ENCODE measurements around the gene ZNF496. TPM values are rescaled to one million over a fixed set of nuclear protein-coding genes. Genes with fewer than 3 reads are reported as not detected.

The ZNF496 gene
- total and polyA plus RNA-seq, 2 of the 13 experiments (the other 11 are each of a cell fraction or from before 2014, with no cell fraction given), result 14.8 to 18.6 TPM

- TF ChIP-seq ARID4A (CRISPR knock-in tag; IDR thresholded peaks at IDR 0.05; ENCODE audit: borderline replicate concordance) (no peak; the same call in 1 of the 2 replicates), ZKSCAN1 (IDR thresholded peaks at IDR 0.05; ENCODE audit: low read length) (no peak), ZNF253 (CRISPR knock-in tag; IDR thresholded peaks at IDR 0.05; ENCODE audit: borderline replicate concordance) (peak; percentile 47; the same call in 1 of the 2 replicates), ZNF205 (CRISPR knock-in tag; IDR thresholded peaks at IDR 0.05) (peak; percentile 45; the same call in 1 of the 2 replicates), ZNF432 (CRISPR knock-in tag; IDR thresholded peaks at IDR 0.05; ENCODE audit: borderline replicate concordance) (no peak), SMARCE1 (IDR thresholded peaks at IDR 0.05; ENCODE audit: borderline replicate concordance) (no peak), MTA1 (CRISPR knock-in tag; IDR thresholded peaks at IDR 0.05; ENCODE audit: borderline replicate concordance) (no peak; the same call in 1 of the 2 replicates), SMAD3 (CRISPR knock-in tag; IDR thresholded peaks at IDR 0.05) (no peak), ZNF263 (CRISPR knock-in tag; IDR thresholded peaks at IDR 0.05) (0 out of 2 replicates have a peak, but pooled peaks have one; percentile 33), RNF2 (conservative IDR thresholded peaks at IDR 0.05; ENCODE audit: low read depth) (no peak), FOXA3 (CRISPR knock-in tag; IDR thresholded peaks at IDR 0.05) (no peak), TBX2 (CRISPR knock-in tag; IDR thresholded peaks at IDR 0.05; ENCODE audit: borderline replicate concordance) (no peak; the same call in 1 of the 2 replicates), NR0B2 (CRISPR knock-in tag; IDR thresholded peaks at IDR 0.05) (peak; percentile 88), ZBTB20 (CRISPR knock-in tag; IDR thresholded peaks at IDR 0.05; ENCODE audit: borderline replicate concordance, low read depth) (no peak), ZNF644 (CRISPR knock-in tag; IDR thresholded peaks at IDR 0.05; ENCODE audit: low read depth) (no peak), ZNF138 (CRISPR knock-in tag; IDR thresholded peaks at IDR 0.05; ENCODE audit: low read depth) (no peak), KLF9 (CRISPR knock-in tag; IDR thresholded peaks at IDR 0.05; ENCODE audit: low read depth) (no peak), IKZF1 (IDR thresholded peaks at IDR 0.05) (no peak), REL (CRISPR knock-in tag; conservative IDR thresholded peaks at IDR 0.05) (peak; percentile 89; the same call in 1 of the 2 replicates), ZNF460 (CRISPR knock-in tag; IDR thresholded peaks at IDR 0.05; ENCODE audit: borderline replicate concordance) (no peak), ZNF431 (CRISPR knock-in tag; IDR thresholded peaks at IDR 0.05; ENCODE audit: borderline replicate concordance, low read depth) (peak; percentile 71), ZNF746 (CRISPR knock-in tag; IDR thresholded peaks at IDR 0.05) (0 out of 2 replicates have a peak, but pooled peaks have one; percentile 26), ZNF562 (CRISPR knock-in tag; IDR thresholded peaks at IDR 0.05; ENCODE audit: borderline replicate concordance) (no peak; the same call in 1 of the 2 replicates), DRAP1 (CRISPR knock-in tag; IDR thresholded peaks at IDR 0.05) (no peak), HNF4G (IDR thresholded peaks at IDR 0.05; ENCODE audit: borderline replicate concordance, low read depth, low read length) (no peak), HNF4G (CRISPR knock-in tag; IDR thresholded peaks at IDR 0.05; ENCODE audit: borderline replicate concordance, low read depth) (no peak)
These were observed 552 bp upstream of the ZNF496 start (continued) for GRCh38 chr1:247332215-247332622.
